H1 (cell line): ENCODE results near the gene TLE2. TPM values are rescaled to one million over a fixed set of nuclear protein-coding genes. Genes with fewer than 3 reads are reported as not detected.
A peak's percentile ranks its signal among the peaks of the same experiment; 100 is the strongest.

Source experiments
- CTCF ChIA-PET: fragments of 300-600 bp; sonication (Branson Sonifier 250); formaldehyde crosslinking; loops from one replicate; lab custom pipeline; 2021; ENCODE audit not compliant: partially characterized antibody; lab: Charles Lee
- POLR2A ChIA-PET: fragments of 300-600 bp; sonication (Branson Sonifier 250); formaldehyde crosslinking; loops from one replicate; lab custom pipeline; 2021; ENCODE audit warnings: inconsistent platforms; ENCODE audit not compliant: partially characterized antibody; lab: Charles Lee
- DNase-seq, 2 experiments: peaks; one replicate each; pipeline versions ENCODE4 v3.0.0 to v3.0.0-alpha.2; 2010 to 2022; ENCODE audit warnings: low spot score in 2 of 2, low read depth in 1 of 2, mixed read lengths in 1 of 2
- FAIRE-seq: peaks from 2 replicates; lab custom pipeline; 2011; peaks lifted over from hg19 to GRCh38; lab: Jason Lieb, UNC
- H2AFZ ChIP-seq: 2 replicates; pipeline ENCODE4 v1.8.1; 2012; ENCODE audit warnings: low read length, inconsistent platforms
- H2AK5ac ChIP-seq: 2 replicates; pipeline ENCODE4 v1.6.1; 2013; ENCODE audit warnings: low read depth, low read length
- H2BK120ac ChIP-seq: replicated peaks from 2 replicates; pipeline ENCODE3; 2013; ENCODE audit warnings: low read depth, low read length, inconsistent platforms
- H2BK12ac ChIP-seq: 2 replicates; pipeline ENCODE4 v1.6.1; 2013; ENCODE audit warnings: low read depth, low read length
- H2BK15ac ChIP-seq: 2 replicates; pipeline ENCODE4 v1.6.1; 2013; ENCODE audit warnings: low read length
- H2BK20ac ChIP-seq: 2 replicates; pipeline ENCODE4 v1.6.1; 2013; ENCODE audit warnings: low read length
- H2BK5ac ChIP-seq: 2 replicates; pipeline ENCODE4 v1.6.1; 2013; ENCODE audit warnings: low read depth, low read length
- H3K14ac ChIP-seq: 2 replicates; pipeline ENCODE4 v1.6.1; 2013; ENCODE audit warnings: inconsistent platforms; ENCODE audit not compliant: insufficient read length
- H3K18ac ChIP-seq: 2 replicates; pipeline ENCODE4 v1.6.1; 2013; ENCODE audit warnings: low read length; ENCODE audit errors: extremely low read depth
- H3K23ac ChIP-seq: 2 replicates; pipeline ENCODE4 v1.6.1; 2013; ENCODE audit warnings: inconsistent platforms; ENCODE audit not compliant: insufficient read length
- H3K23me2 ChIP-seq: 2 replicates; pipeline ENCODE4 v1.6.1; 2013; ENCODE audit warnings: low read depth, low read length
- H3K27ac ChIP-seq: 2 replicates; pipeline ENCODE4 v1.6.1; 2011; ENCODE audit warnings: low read depth, low read length, inconsistent platforms
- H3K27me3 ChIP-seq, 4 experiments: replicated peaks in 1 of 4; 1 replicate in 1 of 4; 2 replicates in 3 of 4; pipeline versions ENCODE4 v1.6.1 to v1.8.1; 2011 to 2013; ENCODE audit warnings: low read length in 3 of 4, mild to moderate bottlenecking in 3 of 4, inconsistent platforms in 2 of 4, mixed read lengths in 2 of 4, moderate library complexity in 1 of 4; ENCODE audit not compliant: control insufficient read depth in 3 of 4, insufficient read depth in 3 of 4; ENCODE audit errors: extremely low read depth in 1 of 4
- H3K36me3 ChIP-seq, 4 experiments: 2 replicates each; pipeline versions ENCODE4 v1.6.1 to v1.8.1; 2011 to 2013; ENCODE audit warnings: mild to moderate bottlenecking in 4 of 4, low read length in 3 of 4, moderate library complexity in 2 of 4, control low read depth in 1 of 4, inconsistent platforms in 1 of 4; ENCODE audit not compliant: insufficient read depth in 4 of 4, control insufficient read depth in 2 of 4
- H3K4ac ChIP-seq: replicated peaks from 2 replicates; pipeline ENCODE3; 2013; ENCODE audit warnings: low read length, low read depth, mixed read lengths, inconsistent platforms; ENCODE audit not compliant: insufficient read length
- H3K4me1 ChIP-seq, 4 experiments: replicated peaks in 1 of 4; 1 replicate in 1 of 4; 2 replicates in 3 of 4; pipeline versions ENCODE4 v1.6.1 to v1.8.1; 2011 to 2013; ENCODE audit warnings: low read length in 3 of 4, inconsistent platforms in 2 of 4, mixed read lengths in 1 of 4; ENCODE audit not compliant: insufficient read depth in 4 of 4, control insufficient read depth in 3 of 4
- H3K4me2 ChIP-seq, 2 experiments: 2 replicates each; pipeline versions ENCODE4 v1.6.1 to v1.8.1; 2011 to 2013; ENCODE audit warnings: low read depth in 2 of 2, low read length in 2 of 2, control low read depth in 1 of 2, inconsistent platforms in 1 of 2, mild to moderate bottlenecking in 1 of 2; ENCODE audit not compliant: insufficient read depth in 1 of 2
- H3K4me3 ChIP-seq, 4 experiments: fragments of 200-600, 300-600 bp in 1 of 4; sonication (generic), shearing (Covaris generic), sonication (Bioruptor Twin) in 1 of 4; 2 replicates each; pipeline versions ENCODE4 v1.5.1 to v1.8.1; 2011 to 2016; ENCODE audit warnings: low read length in 4 of 4, low read depth in 3 of 4, control low read depth in 2 of 4, inconsistent platforms in 2 of 4, mild to moderate bottlenecking in 2 of 4, mixed read lengths in 1 of 4, moderate library complexity in 1 of 4; ENCODE audit not compliant: insufficient read depth in 2 of 4; ENCODE audit errors: extremely low read depth in 1 of 4
- H3K56ac ChIP-seq: replicated peaks from 2 replicates; pipeline ENCODE3; 2013; ENCODE audit warnings: low read depth, mild to moderate bottlenecking, mixed read lengths, low read length, inconsistent platforms; ENCODE audit not compliant: insufficient read length
- H3K79me1 ChIP-seq: 2 replicates; pipeline ENCODE4 v1.6.1; 2013; ENCODE audit warnings: low read depth, low read length, control low read depth
- H3K79me2 ChIP-seq, 2 experiments: 2 replicates each; pipeline versions ENCODE4 v1.6.1 to v1.8.1; 2012 to 2013; ENCODE audit warnings: low read length in 2 of 2, mild to moderate bottlenecking in 2 of 2, inconsistent platforms in 1 of 2; ENCODE audit not compliant: insufficient read depth in 2 of 2, control insufficient read depth in 1 of 2
- H3K9ac ChIP-seq, 4 experiments: replicated peaks in 1 of 4; 1 replicate in 1 of 4; 2 replicates in 3 of 4; pipeline versions ENCODE4 v1.6.1 to v1.8.1; 2011 to 2013; ENCODE audit warnings: low read depth in 3 of 4, low read length in 3 of 4, control low read depth in 2 of 4, mild to moderate bottlenecking in 2 of 4, moderate library complexity in 2 of 4, inconsistent platforms in 1 of 4; ENCODE audit errors: extremely low read depth in 1 of 4
- H3K9me3 ChIP-seq, 2 experiments: 2 replicates each; pipeline versions ENCODE4 v1.6.1 to v1.8.1; 2012 to 2013; ENCODE audit warnings: mild to moderate bottlenecking in 2 of 2, moderate library complexity in 2 of 2, control low read depth in 1 of 2, inconsistent platforms in 1 of 2, low read depth in 1 of 2, low read length in 1 of 2, mixed read lengths in 1 of 2; ENCODE audit not compliant: insufficient read depth in 2 of 2
- H4K20me1 ChIP-seq, 2 experiments: replicated peaks in 1 of 2; 2 replicates each; pipeline versions ENCODE3 to v1.8.1; 2011 to 2013; ENCODE audit warnings: inconsistent platforms in 2 of 2, low read length in 2 of 2, mild to moderate bottlenecking in 1 of 2; ENCODE audit not compliant: insufficient read depth in 2 of 2, control insufficient read depth in 1 of 2
- H4K5ac ChIP-seq: 2 replicates; pipeline ENCODE4 v1.6.1; 2013; ENCODE audit warnings: low read length, low read depth, mixed read lengths, inconsistent platforms; ENCODE audit not compliant: insufficient read length
- H4K8ac ChIP-seq: 2 replicates; pipeline ENCODE4 v1.8.0; 2013; ENCODE audit warnings: mild to moderate bottlenecking, moderate library complexity, low read length, inconsistent platforms; ENCODE audit not compliant: insufficient read depth; ENCODE audit errors: extremely low read depth
- H4K91ac ChIP-seq: replicated peaks from 2 replicates; pipeline ENCODE3; 2013; ENCODE audit warnings: low read length, mixed read lengths, inconsistent platforms; ENCODE audit not compliant: insufficient read length
- BRCA1 ChIP-seq: IDR thresholded peaks from 2 replicates; pipeline ENCODE4 v1.6.1; 2012; ENCODE audit warnings: low read depth, low read length, improper control_type of control experiment
- CEBPB ChIP-seq: IDR thresholded peaks from 2 replicates; pipeline ENCODE4 v1.6.1; 2012; ENCODE audit warnings: low read depth, low read length
- CHD2 ChIP-seq: IDR thresholded peaks from 2 replicates; pipeline ENCODE4 v1.6.1; 2012; ENCODE audit warnings: low read length, improper control_type of control experiment
- CTBP2 ChIP-seq: IDR thresholded peaks from 2 replicates; pipeline ENCODE4 v1.7.0; 2011; ENCODE audit warnings: borderline replicate concordance, mild to moderate bottlenecking, moderate library complexity, mixed read lengths, low read length; ENCODE audit not compliant: insufficient read depth, insufficient read length
- HDAC2 ChIP-seq, 2 experiments: fragments of 300-600 bp in 1 of 2; sonication (generic) in 1 of 2; IDR thresholded peaks; 2 replicates each; pipeline ENCODE4 v1.6.1; 2011 to 2012; ENCODE audit warnings: low read depth in 2 of 2, low read length in 2 of 2, mild to moderate bottlenecking in 2 of 2, moderate library complexity in 2 of 2, borderline replicate concordance in 1 of 2, inconsistent platforms in 1 of 2
- JUN ChIP-seq: IDR thresholded peaks from 2 replicates; pipeline ENCODE4 v1.6.1; 2011; ENCODE audit warnings: low read depth, mild to moderate bottlenecking, improper control_type of control experiment, low read length
- NANOG ChIP-seq: IDR thresholded peaks from 2 replicates; pipeline ENCODE4 v1.6.1; 2011; ENCODE audit warnings: low read length, low read depth, mild to moderate bottlenecking, inconsistent platforms; ENCODE audit not compliant: insufficient read depth, poor library complexity, severe bottlenecking
- NRF1 ChIP-seq: IDR thresholded peaks from 2 replicates; pipeline ENCODE4 v1.6.1; 2011; ENCODE audit warnings: mild to moderate bottlenecking, low read depth, low read length, improper control_type of control experiment
- POLR2AphosphoS5 ChIP-seq: IDR thresholded peaks from 2 replicates; pipeline ENCODE4 v1.6.1; 2011; ENCODE audit warnings: low read depth, low read length
- RNF2 ChIP-seq: fragments of 200-900, 300-1000 bp; sonication (generic); IDR thresholded peaks from 2 replicates; pipeline ENCODE4 v1.7.1; 2016; ENCODE audit warnings: borderline replicate concordance, low read depth, mild to moderate bottlenecking, antibody characterized with exemption, low read length; ENCODE audit not compliant: poor library complexity, severe bottlenecking; ENCODE audit errors: missing control alignments
- RXRA ChIP-seq: IDR thresholded peaks from 2 replicates; pipeline ENCODE4 v1.6.1; 2011; ENCODE audit warnings: low read depth, mild to moderate bottlenecking, low read length, moderate library complexity; ENCODE audit not compliant: insufficient read depth
- SAP30 ChIP-seq: fragments of 300-600 bp; sonication (generic); IDR thresholded peaks from 2 replicates; pipeline ENCODE4 v1.7.1; 2012; ENCODE audit warnings: low read length, moderate library complexity, mild to moderate bottlenecking, inconsistent platforms; ENCODE audit not compliant: insufficient read depth, insufficient replicate concordance
- WGBS, 2 experiments: shearing (Covaris generic) in 1 of 2; methylation state at CpG; one replicate each; pipeline versions ENCODE4 v1.1.6 to v1.1.7; 2013 to 2015; ENCODE audit warnings: low lambda C conversion rate in 2 of 2, mixed read lengths in 2 of 2, inconsistent platforms in 1 of 2, low coverage in 1 of 2, missing lambda C conversion rate in 1 of 2; ENCODE audit not compliant: insufficient replicate concordance in 2 of 2, insufficient coverage in 1 of 2, insufficient read length in 1 of 2; ENCODE audit errors: extremely low coverage in 1 of 2, missing lambda C conversion rate in 1 of 2; 5-methylcytosine and 5-hydroxymethylcytosine counted together
- polyA plus RNA-seq, 7 experiments: library from polyadenylated mRNA; depleted of rRNA in 3 of 7; stranded (reverse) in 5 of 7; unstranded in 2 of 7; fragments of >200 nt in 5 of 7; fragments of 200-250 nt in 2 of 7; gene quantifications; 1 replicate in 5 of 7; 2 replicates in 1 of 7; 4 replicates in 1 of 7; pipeline versions ENCODE4 v1.2.1 to v1.2.3, GENCODE V29; 2011 to 2013; ENCODE audit warnings: missing spikeins in 2 of 7, mixed read lengths in 2 of 7
- total RNA-seq: library from RNA; stranded (reverse); fragmentation: NEBNext Ultra II Directional; extraction: Animal tissue kit (Norgen Biotek cat#: 25700); gene quantifications from 2 replicates; pipeline ENCODE4 v1.2.1, GENCODE V29; 2021

Gene TLE2
- total and polyA plus RNA-seq, 2 of the 8 experiments (the other 6 are each of a cell fraction or from before 2014, with no cell fraction given), result 8.0 to 11.5 TPM

- H2AK5ac ChIP-seq, result no peak overlapping the region
- H4K5ac ChIP-seq, result no peak overlapping the region
- no peak overlapping the region for H2BK12ac ChIP-seq
- H3K4ac ChIP-seq, result no peak overlapping the region
- H3K36me3 ChIP-seq, result no peaks in the 10 kb centered on the region
- no peak overlapping the region for H3K4me3 ChIP-seq
- H2BK5ac ChIP-seq, result no peak overlapping the region
- 0 out of 2 replicates have a peak overlapping the region, but pooled peaks have one; percentile 61 for H2BK15ac ChIP-seq
- no peak overlapping the region for H3K4me2 ChIP-seq
- 76% methylated on average over 17 of the region's 21 CpGs; no CpG with 5 or more reads in 1 of the 2 experiments for WGBS, 2 experiments
- CTCF ChIA-PET, result interaction anchor here (0.7 to 1.6 kb wide), 8 partner anchors 13 to 95 kb away, joined by 3 to 8 read pairs (median 3); no protein-coding TSS in a partner anchor
- no peak overlapping the region for H3K14ac ChIP-seq
- no peaks in the 10 kb centered on the region for H3K79me2 ChIP-seq
- H3K9me3 ChIP-seq, result no peaks in the 10 kb centered on the region
- no peak overlapping the region for H3K18ac ChIP-seq
- no peaks in the 10 kb centered on the region for H3K79me1 ChIP-seq
- no peaks in the 10 kb centered on the region for H3K23me2 ChIP-seq
- no peaks in the 10 kb centered on the region for H4K20me1 ChIP-seq
- H2BK20ac ChIP-seq, result no peak overlapping the region
- no peak overlapping the region for H2BK120ac ChIP-seq
- DNase-seq (no peak), FAIRE-seq (no peak)
- H3K27ac ChIP-seq, result no peak overlapping the region
- H3K9ac ChIP-seq, result no peak overlapping the region
- H3K27me3 ChIP-seq, result no peaks in the 10 kb centered on the region
- no peak overlapping the region for H3K56ac ChIP-seq
- no peak overlapping the region; the same call in 1 of the 2 replicates for H4K8ac ChIP-seq
- H3K4me1 ChIP-seq, result peaks cover 0 to 4% (median 1%) of the 10 kb centered on the region in 4 experiments; a peak in 2 of 7 replicates
- no peak overlapping the region for H3K23ac ChIP-seq
- POLR2A ChIA-PET, result interaction anchor here (0.8 to 1.0 kb wide), 3 partner anchors 10 to 15 kb away, joined by 3 to 5 read pairs (median 4); no protein-coding TSS in a partner anchor
- H4K91ac ChIP-seq, result no peak overlapping the region
- no peak overlapping the region for H2AFZ ChIP-seq
- TF ChIP-seq HDAC2 (IDR thresholded peaks at IDR 0.05; ENCODE audit: borderline replicate concordance in 1 of 2, low read depth in 2 of 2, low read length in 2 of 2) (no peak), CEBPB (no peak), CTBP2 (no peak), RNF2 (no peak), RXRA (no peak), NRF1 (no peak), CHD2 (no peak), BRCA1 (no peak), JUN (no peak), POLR2AphosphoS5 (no peak), NANOG (no peak), SAP30 (no peak)
These were observed 39.0 kb upstream of the TLE2 start for GRCh38 chr19:3068071-3068470.
